Stimulated activated CD8-positive, alpha-beta memory T cell treated with anti-CD3 and anti-CD28 coated beads, Interleukin-15, amount 100 ng/mL, for 4 hours (primary cell): ENCODE data around the gene GPC6.
"Not testable (repeated sequence)": the region's sequence is repeated elsewhere in the genome, so short reads cannot be mapped to it uniquely, and the experiment has no call there.

Experiments
- DNase-seq, 2 donors: peaks; one replicate each; pipeline ENCODE4 v3.0.0-alpha.2; 2020; ENCODE audit warnings: low read depth in 2 of 2

GPC6 gene

GRCh38 chr13:93226623-93227279, at the start of gene GPC6:
Gene GPC6 (plus strand): TSS chr13:93226807.
- no peak for DNase-seq

DNA sequence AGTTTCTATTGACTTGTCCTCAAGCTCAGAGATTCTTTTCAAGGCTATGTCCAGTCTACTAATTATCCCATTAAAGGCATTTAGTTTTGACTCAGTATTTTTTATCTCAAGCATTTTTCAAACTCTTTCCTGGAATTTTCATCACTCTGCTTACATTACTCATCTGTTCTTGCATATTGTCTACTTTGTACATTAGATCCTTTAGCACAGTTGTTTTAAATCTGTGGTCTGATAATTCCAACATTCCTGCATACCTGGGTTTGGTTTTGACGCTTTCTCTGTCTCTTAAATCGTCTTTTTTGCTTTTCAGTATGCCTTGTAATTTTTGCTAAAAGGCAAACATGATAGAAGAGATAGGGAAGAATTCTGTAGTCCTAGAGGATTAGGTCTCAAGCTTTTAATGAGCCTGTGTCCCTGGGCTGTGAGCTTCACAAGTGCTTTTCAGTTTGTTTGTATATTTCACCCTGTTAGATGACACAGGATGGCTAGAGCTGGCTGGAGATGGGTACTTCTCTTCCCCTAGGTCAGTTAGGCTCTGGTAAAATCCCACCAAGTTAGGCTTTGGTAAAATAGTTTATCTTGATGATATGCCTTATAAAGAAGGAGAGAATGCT, 46.1 kb upstream of the GPC6 start:
- DNase-seq = no peak

GRCh38 chr13:93182406-93182805, 44.2 kb upstream of the GPC6 start:
- DNase-seq = no peak

DNA sequence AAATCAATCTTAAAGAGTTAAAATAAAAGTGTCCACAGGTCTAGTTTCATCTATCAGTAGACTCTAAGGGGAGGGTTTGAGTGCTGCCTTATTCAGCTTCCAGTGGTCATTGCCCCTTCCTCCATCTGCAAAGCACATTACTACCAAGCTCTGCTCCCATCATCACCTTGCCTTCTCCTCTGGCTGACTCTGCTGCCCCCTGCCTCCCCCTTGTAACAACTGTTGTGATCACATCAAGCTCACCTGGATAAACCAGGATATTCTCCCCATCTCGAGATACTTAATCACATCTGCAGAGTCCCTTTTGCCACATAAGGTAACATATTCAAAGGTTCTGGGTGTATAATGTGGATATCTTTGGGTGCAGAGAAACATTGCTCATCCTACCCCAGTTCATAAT, 43.3 kb upstream of the GPC6 start:
- DNase-seq = no peak

DNA sequence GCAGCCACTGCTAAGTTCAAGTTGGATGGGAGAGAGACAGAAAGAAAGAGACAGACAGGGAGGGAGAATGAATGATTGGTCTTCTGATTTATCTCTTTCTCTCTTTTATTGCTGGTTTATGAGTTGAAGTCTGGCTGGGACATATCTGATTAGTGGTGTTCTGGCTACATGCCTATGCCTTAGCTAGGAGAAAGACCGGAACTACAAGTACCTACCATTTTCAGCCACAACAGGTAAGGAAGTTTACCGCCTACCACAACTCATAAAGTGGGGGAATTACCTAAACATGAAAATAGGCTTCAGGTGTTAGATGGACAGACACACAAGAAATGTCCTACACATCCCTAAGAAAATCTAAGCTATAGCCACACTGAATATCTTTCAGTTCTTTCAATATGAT, 36.6 kb upstream of the GPC6 start:
- no peak for DNase-seq

DNA sequence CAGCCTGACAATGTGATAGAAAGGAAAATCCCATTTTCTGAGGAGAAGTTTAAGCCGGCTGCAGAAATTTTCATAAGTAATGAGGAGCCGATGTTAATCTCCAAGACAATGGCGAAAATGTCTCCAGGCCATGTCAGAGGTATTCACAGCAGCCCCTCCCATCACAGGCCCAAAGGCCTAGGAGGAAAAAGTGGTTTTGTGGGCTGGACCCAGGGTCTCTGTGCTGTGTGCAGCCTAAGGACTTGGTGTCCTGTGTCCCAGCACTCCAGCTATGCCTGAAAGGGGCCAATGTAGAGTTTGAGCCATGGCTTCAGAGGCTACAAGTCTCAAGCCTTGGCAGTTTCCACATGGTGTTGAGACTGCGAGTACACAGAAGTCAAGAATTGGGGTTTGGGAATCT, 32.9 kb upstream of the GPC6 start:
- DNase-seq = no peak

- no peak for DNase-seq
Measured at GRCh38 chr13:93199856-93200255, 26.8 kb upstream of the GPC6 start.

DNA sequence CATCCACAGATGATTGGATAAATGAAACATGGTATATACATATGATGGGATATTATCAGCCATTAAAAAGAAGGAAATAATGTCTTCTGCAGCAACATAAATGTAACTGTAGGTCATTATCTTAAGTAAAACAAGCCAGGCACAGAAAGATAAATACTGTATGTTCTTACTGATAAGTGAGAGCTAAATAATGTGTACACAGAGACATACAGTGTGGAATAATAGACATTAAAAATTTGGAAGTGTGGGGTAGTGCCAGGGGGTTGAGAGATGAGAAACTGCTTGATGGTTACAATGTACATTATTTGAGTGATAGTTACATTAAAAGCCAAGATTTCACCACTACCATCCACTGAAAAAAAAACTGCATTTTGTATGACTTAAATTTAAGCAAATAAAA, 26.0 kb upstream of the GPC6 start:
- no peak for DNase-seq

GRCh38 chr13:93201992-93202558, 24.5 kb upstream of the GPC6 start:
- DNase-seq = no peak

DNA sequence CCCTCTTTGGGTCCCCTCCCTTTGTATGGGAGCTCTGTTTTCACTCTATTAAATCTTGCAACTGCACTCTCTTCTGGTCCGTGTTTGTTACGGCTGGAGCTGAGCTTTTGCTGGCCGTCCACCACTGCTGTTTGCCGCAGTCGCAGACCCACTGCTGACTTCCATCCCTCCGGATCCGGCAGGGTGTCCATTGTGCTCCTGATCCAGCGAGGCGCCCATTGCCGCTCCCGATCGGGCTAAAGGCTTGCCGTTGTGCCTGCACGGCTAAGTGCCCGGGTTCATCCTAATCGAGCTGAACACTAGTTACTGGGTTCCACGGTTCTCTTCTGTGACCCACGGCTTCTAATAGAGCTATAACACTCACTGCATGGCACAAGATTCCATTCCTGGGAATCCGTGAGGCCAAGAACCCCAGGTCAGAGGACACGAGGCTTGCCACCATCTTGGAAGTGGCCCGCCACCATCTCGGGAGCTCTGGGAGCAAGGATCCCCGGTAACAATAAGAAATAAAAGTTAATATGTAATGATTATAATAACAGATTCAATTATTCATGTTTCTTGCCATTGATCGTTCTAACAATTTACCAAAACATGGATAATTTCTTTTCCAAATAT, 19.7 kb upstream of the GPC6 start:
- DNase-seq = not testable (repeated sequence)

GRCh38 chr13:93216122-93216521, 10.5 kb upstream of the GPC6 start:
- DNase-seq = no peak

GRCh38 chr13:93217721-93218261, 8.8 kb upstream of the GPC6 start:
- DNase-seq = no peak

DNA sequence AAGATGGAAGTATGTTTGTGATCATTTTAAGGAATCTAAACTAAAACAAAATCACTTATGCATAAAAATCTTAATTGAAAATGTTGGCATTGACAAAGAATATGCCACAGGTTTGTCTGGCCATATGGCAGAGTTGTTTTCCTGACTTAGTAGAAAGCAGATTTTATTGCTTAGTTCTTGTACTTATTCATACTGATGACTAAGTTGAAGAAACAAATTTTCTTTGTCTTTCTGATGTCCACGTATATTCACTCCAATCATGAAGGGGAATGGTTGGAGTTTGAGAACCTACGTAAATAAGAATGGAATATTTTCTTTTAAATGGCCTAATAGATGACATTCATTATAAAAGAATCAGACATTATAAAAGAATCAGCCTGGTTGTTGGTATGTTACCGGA, 8.0 kb upstream of the GPC6 start:
- DNase-seq = no peak

GRCh38 chr13:93220073-93220472, 6.5 kb upstream of the GPC6 start:
- DNase-seq = no peak

GRCh38 chr13:93222976-93223375, 3.6 kb upstream of the GPC6 start:
- no peak for DNase-seq

- DNase-seq = no peak
Measured at GRCh38 chr13:93224535-93224934, 2.1 kb upstream of the GPC6 start.

DNA sequence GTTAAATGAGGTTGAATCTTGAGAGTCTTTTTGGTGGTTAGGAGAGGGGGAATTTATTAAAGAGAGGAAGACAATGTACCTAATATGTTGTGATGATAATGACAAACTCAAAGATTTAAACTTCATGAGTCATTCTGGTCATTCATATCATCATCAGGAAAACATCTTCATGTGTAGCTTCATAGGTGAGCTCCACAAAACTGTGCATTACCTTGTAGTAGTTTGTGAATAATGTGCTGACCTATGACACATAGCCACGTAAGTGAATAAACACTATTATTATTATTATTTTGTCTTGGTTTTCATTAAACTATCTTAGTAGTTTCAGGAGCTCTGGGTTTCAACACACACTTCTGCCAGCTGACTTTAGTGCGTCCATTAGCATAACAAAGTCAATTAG, 997 bp upstream of the GPC6 start:
- DNase-seq = no peak

GRCh38 chr13:93226065-93226622, 463 bp upstream of the GPC6 start:
- DNase-seq = no peak

DNA sequence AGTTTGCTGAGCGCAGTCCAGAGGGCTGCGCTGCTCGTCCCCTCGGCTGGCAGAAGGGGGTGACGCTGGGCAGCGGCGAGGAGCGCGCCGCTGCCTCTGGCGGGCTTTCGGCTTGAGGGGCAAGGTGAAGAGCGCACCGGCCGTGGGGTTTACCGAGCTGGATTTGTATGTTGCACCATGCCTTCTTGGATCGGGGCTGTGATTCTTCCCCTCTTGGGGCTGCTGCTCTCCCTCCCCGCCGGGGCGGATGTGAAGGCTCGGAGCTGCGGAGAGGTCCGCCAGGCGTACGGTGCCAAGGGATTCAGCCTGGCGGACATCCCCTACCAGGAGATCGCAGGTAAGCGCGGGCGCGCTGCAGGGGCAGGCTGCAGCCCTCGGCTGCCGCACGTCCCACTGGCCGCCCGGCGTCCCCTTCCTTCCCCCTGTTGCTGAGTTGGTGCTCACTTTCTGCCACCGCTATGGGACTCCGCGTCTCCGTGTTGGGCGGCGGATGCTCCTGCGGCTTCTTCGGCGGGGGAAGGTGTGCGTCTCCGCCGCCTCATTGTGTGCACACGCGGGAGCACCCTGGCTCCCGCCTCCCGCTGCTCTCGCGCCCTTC, 772 bp downstream of the GPC6 start:
- DNase-seq = no peak

- no peak for DNase-seq
Measured at GRCh38 chr13:93227878-93228642, 1.5 kb downstream of the GPC6 start.

- no peak for DNase-seq
Measured at GRCh38 chr13:93228643-93228937, 2.0 kb downstream of the GPC6 start.
